ENCODE results near the gene SH3BP4. TPM values are rescaled to one million over a fixed set of nuclear protein-coding genes. Genes with fewer than 3 reads are reported as not detected.

SH3BP4 gene
- total RNA-seq, 1 donor from 2014 or later: 9.6 TPM

DNA sequence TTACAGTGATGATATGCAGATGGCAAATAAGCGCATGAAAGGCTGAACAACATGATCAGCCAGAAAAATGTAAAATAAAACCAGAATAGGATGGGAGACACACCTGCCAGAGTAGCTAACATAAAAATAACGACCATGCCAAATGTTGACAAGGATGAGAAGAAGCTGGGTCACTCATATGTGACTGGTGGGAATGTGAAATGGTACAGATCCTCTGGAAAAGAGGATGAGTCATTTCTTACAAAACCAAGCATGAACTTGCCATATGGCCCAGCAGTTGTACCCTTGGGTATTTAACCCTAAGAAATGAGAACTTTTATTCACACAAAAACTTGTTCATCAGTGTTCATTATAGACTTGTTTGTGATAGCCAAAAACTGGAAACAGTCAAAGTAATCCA, 143.8 kb downstream of the SH3BP4 start:
- H3K27me3 ChIP-seq (ENCODE audit: low read depth): peaks cover 4% of the 10 kb centered on the region
- TF ChIP-seq, protein P1, sequence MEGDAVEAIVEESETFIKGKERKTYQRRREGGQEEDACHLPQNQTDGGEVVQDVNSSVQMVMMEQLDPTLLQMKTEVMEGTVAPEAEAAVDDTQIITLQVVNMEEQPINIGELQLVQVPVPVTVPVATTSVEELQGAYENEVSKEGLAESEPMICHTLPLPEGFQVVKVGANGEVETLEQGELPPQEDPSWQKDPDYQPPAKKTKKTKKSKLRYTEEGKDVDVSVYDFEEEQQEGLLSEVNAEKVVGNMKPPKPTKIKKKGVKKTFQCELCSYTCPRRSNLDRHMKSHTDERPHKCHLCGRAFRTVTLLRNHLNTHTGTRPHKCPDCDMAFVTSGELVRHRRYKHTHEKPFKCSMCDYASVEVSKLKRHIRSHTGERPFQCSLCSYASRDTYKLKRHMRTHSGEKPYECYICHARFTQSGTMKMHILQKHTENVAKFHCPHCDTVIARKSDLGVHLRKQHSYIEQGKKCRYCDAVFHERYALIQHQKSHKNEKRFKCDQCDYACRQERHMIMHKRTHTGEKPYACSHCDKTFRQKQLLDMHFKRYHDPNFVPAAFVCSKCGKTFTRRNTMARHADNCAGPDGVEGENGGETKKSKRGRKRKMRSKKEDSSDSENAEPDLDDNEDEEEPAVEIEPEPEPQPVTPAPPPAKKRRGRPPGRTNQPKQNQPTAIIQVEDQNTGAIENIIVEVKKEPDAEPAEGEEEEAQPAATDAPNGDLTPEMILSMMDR (IDR thresholded peaks at IDR 0.05; ENCODE audit: borderline replicate concordance): no peak
- no peak for DNase-seq
- H3K4me3 ChIP-seq: no peak overlapping the region
- no peaks in the 10 kb centered on the region for H3K9me3 ChIP-seq (replicated peaks)
- no peaks in the 10 kb centered on the region for H3K4me1 ChIP-seq
- no peaks in the 10 kb centered on the region for H3K36me3 ChIP-seq
- H3K27ac ChIP-seq (replicated peaks): no peak overlapping the region
- intact Hi-C loops (cut with micrococcal nuclease): no loop called here

DNA sequence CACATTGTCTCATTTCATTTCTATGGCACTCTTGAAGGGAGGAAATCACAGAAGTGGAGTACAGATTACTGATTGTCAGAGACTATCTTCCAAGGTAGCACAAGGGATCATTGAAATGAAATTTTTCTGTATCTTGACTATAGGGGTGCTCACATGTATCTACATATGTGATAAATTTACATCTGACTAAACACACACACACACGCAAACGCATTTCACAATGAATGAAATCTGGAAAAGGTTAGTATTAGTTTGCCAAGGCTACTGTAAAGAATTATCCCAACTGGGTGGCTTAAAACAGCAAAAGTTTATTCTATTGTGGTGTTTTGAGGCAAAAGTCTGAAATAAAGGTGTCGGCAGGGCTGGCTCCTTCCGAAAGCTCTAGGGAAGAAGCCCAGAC, 144.6 kb downstream of the SH3BP4 start:
- H3K27me3 ChIP-seq (ENCODE audit: low read depth): peaks cover 4% of the 10 kb centered on the region

DNA sequence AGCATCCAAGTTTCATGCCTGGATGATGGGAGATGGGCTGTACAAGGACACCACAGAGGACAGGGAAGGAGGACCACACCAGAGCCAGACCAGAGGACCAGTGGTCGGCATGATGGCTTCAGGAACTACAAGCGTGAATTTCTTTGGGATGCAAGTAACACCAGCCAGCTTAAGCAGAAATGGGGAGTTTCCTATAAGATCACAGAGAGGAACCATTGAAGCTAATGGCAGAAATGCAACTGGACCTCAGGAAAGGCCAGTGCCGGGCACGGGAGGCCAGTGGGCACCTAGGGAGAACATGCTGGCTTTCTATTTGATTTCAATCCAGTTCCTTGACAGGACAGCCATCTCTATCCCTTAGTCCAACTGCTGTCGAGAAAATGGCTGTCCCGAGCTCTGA, 145.4 kb downstream of the SH3BP4 start:
- peaks cover 4% of the 10 kb centered on the region for H3K27me3 ChIP-seq (ENCODE audit: low read depth)
- no peaks in the 10 kb centered on the region for H3K9me3 ChIP-seq (replicated peaks)
- no peak overlapping the region for H3K27ac ChIP-seq (replicated peaks)
- TF ChIP-seq, protein P1 (IDR thresholded peaks at IDR 0.05; ENCODE audit: borderline replicate concordance): no peak
- DNase-seq: no peak
- H3K36me3 ChIP-seq: no peaks in the 10 kb centered on the region
- no peak overlapping the region for H3K4me3 ChIP-seq
- intact Hi-C loops (cut with micrococcal nuclease): no loop called here
- no peaks in the 10 kb centered on the region for H3K4me1 ChIP-seq

More for the DNA sequence above, 144.6 kb downstream of the SH3BP4 start:
- Histone ChIP-seq H3K4me1 (no peaks in the 10 kb centered on the region), H3K9me3 (replicated peaks) (no peaks in the 10 kb centered on the region), H3K36me3 (no peaks in the 10 kb centered on the region), H3K4me3 (no peak overlapping the region), H3K27ac (replicated peaks) (no peak overlapping the region)
- no peak for DNase-seq
- TF ChIP-seq, protein P1 (IDR thresholded peaks at IDR 0.05; ENCODE audit: borderline replicate concordance): no peak
- intact Hi-C loops (cut with micrococcal nuclease): no loop called here

DNA sequence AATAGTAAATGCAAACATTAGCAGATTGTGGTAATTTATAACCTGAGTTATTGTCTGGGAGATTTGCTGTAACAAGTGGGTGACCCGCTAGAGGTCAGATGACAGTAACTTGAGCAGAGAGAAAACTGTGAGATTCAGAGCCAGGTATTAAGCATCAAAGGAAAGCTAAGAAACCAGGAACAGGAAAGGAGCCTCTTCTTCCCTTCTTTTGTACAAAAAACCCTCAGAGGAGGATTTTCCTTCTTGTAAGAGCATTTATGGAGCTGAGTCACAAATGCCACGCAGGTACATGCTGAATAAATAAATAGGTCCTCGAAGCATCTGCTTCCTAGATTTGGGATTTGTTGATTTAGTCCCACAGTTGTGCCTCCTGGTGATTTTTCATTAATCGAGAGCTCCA, 146.5 kb downstream of the SH3BP4 start:
- intact Hi-C loops (cut with micrococcal nuclease): no loop called here
- TF ChIP-seq, protein P1 (IDR thresholded peaks at IDR 0.05; ENCODE audit: borderline replicate concordance): no peak
- Histone ChIP-seq H3K36me3 (no peaks in the 10 kb centered on the region), H3K27ac (replicated peaks) (no peak overlapping the region), H3K4me3 (no peak overlapping the region), H3K27me3 (ENCODE audit: low read depth) (peaks cover 4% of the 10 kb centered on the region), H3K4me1 (peaks cover 5% of the 10 kb centered on the region), H3K9me3 (replicated peaks) (no peaks in the 10 kb centered on the region)
- no peak for DNase-seq

DNA sequence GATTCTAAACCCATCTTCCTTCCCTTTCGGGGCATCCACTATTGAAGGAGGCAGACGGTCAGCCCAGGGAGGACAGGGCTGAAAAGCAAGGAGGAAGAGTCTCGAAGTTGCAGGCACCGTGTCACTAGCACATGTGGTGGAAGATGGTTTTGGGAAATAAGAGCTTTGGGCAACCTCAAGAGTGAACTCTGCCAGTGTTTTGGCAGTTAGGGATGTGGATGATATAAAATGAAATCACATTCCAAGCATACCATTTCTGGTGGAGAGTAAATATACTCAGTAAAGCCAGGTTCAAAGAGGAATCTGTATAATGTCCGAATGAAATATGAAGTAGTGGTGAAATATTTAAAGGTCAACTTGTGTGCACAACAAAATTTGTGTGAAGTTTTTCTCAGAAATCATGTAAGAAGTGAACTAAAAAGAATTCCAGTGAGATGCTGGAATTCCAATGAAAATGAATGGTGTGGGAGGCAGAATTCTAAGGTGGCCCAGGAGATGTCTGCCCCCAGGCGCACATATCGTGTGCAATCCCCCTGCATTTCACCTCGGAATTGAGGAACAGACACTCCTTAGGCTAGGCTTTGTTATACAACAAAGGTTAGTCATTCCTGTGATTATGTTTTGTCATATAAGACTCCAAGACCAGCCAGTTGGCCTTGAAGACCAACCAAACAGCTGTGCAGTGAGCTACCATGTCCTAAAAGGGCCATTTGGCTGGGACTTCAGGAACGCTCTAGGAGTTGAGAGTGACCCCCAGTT, 147.1 kb downstream of the SH3BP4 start:
- Histone ChIP-seq H3K27ac (replicated peaks) (no peak overlapping the region), H3K9me3 (replicated peaks) (no peaks in the 10 kb centered on the region), H3K36me3 (no peaks in the 10 kb centered on the region), H3K4me3 (no peak overlapping the region), H3K4me1 (peaks cover 5% of the 10 kb centered on the region), H3K27me3 (ENCODE audit: low read depth) (peaks cover 4% of the 10 kb centered on the region)
- TF ChIP-seq, protein P1 (IDR thresholded peaks at IDR 0.05; ENCODE audit: borderline replicate concordance): no peak
- intact Hi-C loops (cut with micrococcal nuclease): no loop called here
- DNase-seq: no peak
